ENCODE results near the gene GTPBP1.

Gene GTPBP1

GRCh38 chr22:38705235-38706100 lies at the start of gene GTPBP1:
Gene GTPBP1, plus strand, starts transcription at chr22:38705944. Its CDS starts 12 bp downstream, at chr22:38705956.
- peak; percentile 100 for DNase-seq (ENCODE audit: low spot score)

GRCh38 chr22:38656256-38657044 lies 49.3 kb upstream of the GTPBP1 start, which contains the start of the genes CBY1 and FAM227A:
Gene CBY1, plus strand, starts transcription at chr22:38656638. Its CDS starts 11,417 bp downstream, at chr22:38668055.
Gene FAM227A, minus strand, starts transcription at chr22:38656392. Its CDS starts 6,224 bp downstream, at chr22:38650168.
- DNase-seq (ENCODE audit: low spot score): peak; percentile 87

- DNase-seq (ENCODE audit: low spot score): peak; percentile 26
Observed at GRCh38 chr22:38657045-38657909, 48.5 kb upstream of the GTPBP1 start.

GRCh38 chr22:38674888-38675287 lies 30.9 kb upstream of the GTPBP1 start:
- no peak for DNase-seq (ENCODE audit: low spot score)

GRCh38 chr22:38675833-38676232 lies 29.9 kb upstream of the GTPBP1 start:
- no peak for DNase-seq (ENCODE audit: low spot score)

DNA sequence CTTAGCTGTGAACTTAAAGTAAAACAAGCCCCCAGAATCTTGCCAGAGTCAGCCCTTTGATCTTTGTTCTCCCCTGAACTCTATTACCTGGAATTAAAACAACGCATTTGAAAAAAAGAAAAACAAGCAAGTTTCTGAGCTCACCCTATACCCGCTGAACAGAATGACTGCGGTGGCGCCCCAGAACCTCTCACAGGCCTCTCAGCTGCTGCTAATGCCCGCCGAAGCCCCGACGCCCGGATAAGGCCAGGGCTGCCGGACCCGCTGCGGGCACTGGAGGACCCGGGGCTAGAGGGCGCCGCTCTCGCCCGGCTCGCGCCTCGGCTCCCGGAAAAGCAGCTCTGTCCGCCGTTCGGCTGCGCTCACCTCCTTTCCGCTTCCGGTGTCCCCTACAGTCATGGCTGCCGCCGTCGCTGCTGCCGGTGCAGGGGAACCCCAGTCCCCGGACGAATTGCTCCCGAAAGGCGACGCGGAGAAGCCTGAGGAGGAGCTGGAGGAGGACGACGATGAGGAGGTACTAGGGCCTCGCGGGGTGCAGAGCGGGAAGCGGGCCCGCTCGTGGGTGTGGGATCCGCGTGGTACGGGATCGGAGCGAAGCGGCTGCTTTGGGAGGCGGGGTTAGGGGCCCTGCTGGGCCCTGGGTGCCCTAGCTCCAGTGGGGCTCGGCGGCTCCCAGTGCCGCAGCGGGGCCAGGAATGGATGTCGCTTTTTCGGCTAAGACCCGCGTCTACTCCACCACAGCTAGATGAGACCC lies 24.0 kb upstream of the GTPBP1 start, which contains the start of gene TOMM22:
Gene TOMM22 (plus strand): TSS at position 376 of the 754 bp plus-strand sequence. CDS start 22 bp downstream, at position 398.
- DNase-seq (ENCODE audit: low spot score): peak; percentile 85

GRCh38 chr22:38684895-38685294 lies 20.8 kb upstream of the GTPBP1 start:
- no peak for DNase-seq (ENCODE audit: low spot score)

- DNase-seq (ENCODE audit: low spot score): no peak
Observed at GRCh38 chr22:38685761-38686160, 20.0 kb upstream of the GTPBP1 start.

DNA sequence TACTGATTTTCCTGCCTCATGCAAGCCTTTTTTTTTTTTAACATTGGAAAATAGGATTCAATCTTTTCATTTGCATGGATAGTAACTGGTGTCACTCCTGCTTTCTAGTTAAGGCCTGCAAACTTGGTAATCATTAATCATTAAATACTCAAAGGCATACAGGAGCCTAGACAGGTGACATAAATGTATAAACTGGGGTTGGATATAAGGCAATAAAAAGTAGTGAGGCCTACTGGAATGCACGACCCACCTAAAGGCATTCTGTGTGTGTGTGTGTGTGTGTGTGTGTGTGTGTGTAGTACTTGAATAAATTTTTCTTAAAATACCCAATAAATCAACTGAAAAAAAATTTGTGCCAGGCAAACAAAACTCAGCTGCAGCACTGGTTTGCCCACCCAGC lies 16.1 kb upstream of the GTPBP1 start:
- DNase-seq (ENCODE audit: low spot score): no peak

- no peak for DNase-seq (ENCODE audit: low spot score)
Observed at GRCh38 chr22:38694049-38694448, 11.7 kb upstream of the GTPBP1 start.

DNA sequence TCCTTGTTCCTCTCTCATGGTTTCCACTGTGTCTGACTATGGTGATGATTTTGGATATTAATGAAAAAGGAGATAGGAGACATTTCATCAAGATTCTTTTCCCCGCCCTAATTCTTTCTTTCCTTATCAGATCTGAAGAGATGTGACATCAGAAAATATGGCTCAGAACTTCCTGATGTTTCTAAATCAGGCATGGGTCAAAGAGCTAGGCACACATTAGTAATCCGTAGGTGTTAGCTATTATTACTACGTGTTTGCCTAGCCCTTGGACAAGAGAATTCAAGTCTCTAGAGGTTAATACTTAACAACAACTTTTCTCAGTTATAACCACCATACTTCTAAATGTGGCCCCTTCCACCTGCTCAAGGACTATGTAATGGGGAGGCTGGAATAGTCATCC lies 10.8 kb upstream of the GTPBP1 start:
- no peak for DNase-seq (ENCODE audit: low spot score)

GRCh38 chr22:38696606-38697424 lies 8.9 kb upstream of the GTPBP1 start:
- DNase-seq (ENCODE audit: low spot score): peak; percentile 72

DNA sequence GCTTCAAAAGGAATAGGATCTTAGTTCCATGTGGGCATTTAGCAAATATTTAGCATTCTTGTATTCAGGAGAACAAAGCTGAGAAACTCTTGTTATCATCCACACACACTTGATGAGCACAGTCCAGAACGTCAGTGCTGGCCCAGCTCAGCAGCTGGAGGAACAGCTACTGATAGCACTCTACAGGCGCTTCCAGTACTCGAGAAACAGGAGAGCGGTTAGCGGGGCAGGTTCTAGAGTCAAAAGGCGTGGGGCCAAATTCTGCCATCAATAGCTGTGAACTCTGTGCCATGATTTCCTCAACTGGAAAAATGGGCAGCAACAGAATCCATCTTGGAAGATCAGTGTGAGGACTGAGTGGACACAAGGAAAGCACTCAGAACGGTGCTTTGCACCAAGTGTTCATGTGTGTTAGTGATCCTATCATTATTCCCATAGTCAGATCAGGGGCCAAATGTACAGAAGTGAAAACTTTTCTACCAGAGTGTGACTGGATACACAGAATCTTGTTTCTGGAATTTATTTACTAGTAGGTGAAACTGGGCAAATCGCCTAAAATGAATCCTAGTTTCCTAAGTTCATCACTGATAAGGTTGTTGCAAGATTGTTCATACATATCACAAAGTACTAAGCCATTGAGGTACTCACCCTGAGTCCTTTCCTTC lies 8.2 kb upstream of the GTPBP1 start:
- no peak for DNase-seq (ENCODE audit: low spot score)

DNA sequence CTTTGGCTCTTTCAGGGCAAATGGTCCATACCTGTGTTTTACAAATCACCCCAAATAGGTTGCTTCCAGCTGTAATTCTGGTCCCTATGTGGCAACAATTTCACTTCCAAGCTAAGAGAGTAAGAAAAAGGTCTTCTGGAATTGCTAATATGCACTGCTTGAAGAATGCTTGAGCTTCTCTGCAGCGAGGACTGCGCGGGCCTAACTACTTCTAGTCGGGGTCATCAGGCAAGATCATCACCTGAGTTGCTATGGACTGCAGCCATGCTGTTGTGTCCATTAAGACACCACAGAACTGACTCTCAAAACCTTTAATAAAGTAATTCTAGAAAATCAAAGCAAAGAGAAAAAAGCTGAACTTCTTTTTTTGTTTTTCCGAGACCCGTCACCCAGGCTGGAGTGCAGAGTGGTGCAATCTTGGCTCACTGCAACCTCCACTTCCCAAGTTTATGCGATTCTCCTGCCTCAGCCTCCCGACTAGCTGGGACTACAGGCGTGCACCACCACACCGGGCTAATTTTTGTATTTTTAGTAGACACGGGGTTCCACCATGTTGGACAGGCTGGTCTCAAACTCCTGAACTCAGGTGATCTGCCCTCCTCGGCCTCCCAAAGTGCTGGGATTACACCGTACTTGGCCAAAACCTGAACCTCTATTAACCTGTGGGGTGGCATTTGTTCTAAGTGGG lies 7.2 kb upstream of the GTPBP1 start:
- DNase-seq (ENCODE audit: low spot score): no peak

- no peak for DNase-seq (ENCODE audit: low spot score)
Observed at GRCh38 chr22:38699143-38699542, 6.6 kb upstream of the GTPBP1 start.

DNA sequence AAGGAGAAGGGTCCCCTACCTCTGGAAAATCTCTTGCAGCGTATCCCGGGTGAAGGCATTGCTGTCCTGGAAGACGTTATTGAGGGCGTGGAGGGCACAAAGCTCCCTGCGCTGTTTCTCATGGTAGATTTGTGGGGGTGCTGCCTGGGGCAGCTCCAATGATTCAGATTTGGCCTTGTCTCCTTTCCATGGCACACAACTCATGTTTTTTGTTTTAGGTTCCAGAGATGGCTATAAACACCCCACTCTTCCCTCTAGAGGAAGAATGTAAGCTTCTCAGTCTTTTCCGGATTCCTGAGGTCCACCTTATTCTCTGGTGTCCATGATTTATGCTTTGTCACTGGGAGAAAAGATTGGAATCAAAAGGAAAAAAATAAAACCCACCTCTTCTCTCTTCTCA lies 6.0 kb upstream of the GTPBP1 start:
- no peak for DNase-seq (ENCODE audit: low spot score)

GRCh38 chr22:38700270-38700788 lies 5.4 kb upstream of the GTPBP1 start:
- DNase-seq (ENCODE audit: low spot score): no peak

DNA sequence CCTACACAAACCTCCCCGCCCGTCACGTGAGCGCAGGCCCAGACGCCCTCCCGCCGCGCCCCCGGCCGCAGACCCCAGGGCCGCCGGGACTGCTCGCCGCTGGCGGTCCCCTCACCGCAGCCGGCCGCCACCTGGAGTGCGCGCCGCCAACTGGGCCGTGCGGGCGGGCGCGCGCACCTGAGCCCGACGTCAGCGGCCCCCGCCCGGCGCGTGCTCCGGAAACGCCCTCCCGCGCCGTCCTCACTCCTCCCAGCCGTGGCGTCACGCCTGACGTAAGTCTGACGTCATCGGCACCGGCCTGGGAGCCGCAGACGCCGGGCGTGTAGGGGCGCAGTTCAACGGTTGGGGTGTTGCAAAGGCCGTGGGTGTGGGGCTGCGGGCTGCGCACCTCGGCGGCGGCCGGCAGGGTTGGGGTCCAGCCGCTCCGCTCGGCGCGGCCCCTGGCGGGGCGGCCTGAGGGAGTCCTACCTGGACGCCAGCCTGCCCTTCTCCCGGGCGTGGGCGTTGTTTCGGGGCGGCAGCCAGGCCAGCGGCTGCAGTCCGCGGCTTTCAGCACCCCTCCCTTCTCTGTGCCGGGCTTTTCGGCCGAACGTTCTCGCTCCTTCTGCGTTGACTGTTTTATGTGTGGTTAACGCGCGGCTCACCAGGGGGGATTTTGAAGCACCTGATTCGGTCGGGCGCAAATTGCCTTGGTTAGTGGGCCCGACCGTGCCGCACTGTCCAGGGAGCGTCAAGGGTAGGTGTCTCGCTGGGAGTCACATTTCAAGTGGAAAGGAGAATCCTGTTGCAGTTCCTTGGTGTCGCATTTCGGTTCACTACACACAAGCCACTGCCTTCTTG lies 4.7 kb upstream of the GTPBP1 start, which contains the start of gene JOSD1:
Gene JOSD1 (minus strand): TSS at position 155 of the 840 bp plus-strand sequence. CDS start 956 bp downstream, outside the sequence.
- DNase-seq (ENCODE audit: low spot score): peak; percentile 96
